Mononuclear cell (primary cell): ENCODE measurements around the gene DIP2B. TPM values are rescaled to one million over a fixed set of nuclear protein-coding genes. Genes with fewer than 3 reads are reported as not detected.

Experiments
- H3K27me3 ChIP-seq: 2 replicates; pipeline ENCODE4 v1.6.0; 2011; ENCODE audit warnings: low read length, control low read depth; ENCODE audit not compliant: insufficient read depth
- H3K4me1 ChIP-seq: 2 replicates; pipeline ENCODE4 v1.5.1; 2011; ENCODE audit warnings: mild to moderate bottlenecking, low read length, control low read depth; ENCODE audit not compliant: insufficient read depth
- H3K4me3 ChIP-seq: 2 replicates; pipeline ENCODE4 v1.5.1; 2011; ENCODE audit warnings: mild to moderate bottlenecking, low read length, moderate library complexity
- H3K9me3 ChIP-seq: 2 replicates; pipeline ENCODE4 v1.5.1; 2011; ENCODE audit warnings: low read depth, mild to moderate bottlenecking, control low read depth, low read length
- total RNA-seq: library from RNA; depleted of rRNA; stranded (reverse); fragments of >200 nt; gene quantifications from one replicate; pipeline ENCODE4 v1.2.3, GENCODE V29; 2012

Gene DIP2B
- total RNA-seq, 1 donor: 39.9 TPM

- H3K9me3 ChIP-seq: no peaks in the 10 kb centered on the region
- H3K27me3 ChIP-seq: no peaks in the 10 kb centered on the region
- H3K4me3 ChIP-seq: no peak overlapping the region
- H3K4me1 ChIP-seq: peaks cover 56% of the 10 kb centered on the region
Observed at GRCh38 chr12:50571786-50572185, 67.0 kb downstream of the DIP2B start.

GRCh38 chr12:50572287-50572686 lies 67.5 kb downstream of the DIP2B start:
- Histone ChIP-seq H3K4me3 (no peak overlapping the region), H3K4me1 (peaks cover 56% of the 10 kb centered on the region), H3K9me3 (no peaks in the 10 kb centered on the region), H3K27me3 (no peaks in the 10 kb centered on the region)

GRCh38 chr12:50572760-50573159 lies 68.0 kb downstream of the DIP2B start:
- Histone ChIP-seq H3K4me1 (peaks cover 56% of the 10 kb centered on the region), H3K9me3 (no peaks in the 10 kb centered on the region), H3K4me3 (no peak overlapping the region), H3K27me3 (no peaks in the 10 kb centered on the region)

GRCh38 chr12:50573271-50573670 lies 68.5 kb downstream of the DIP2B start:
- H3K4me1 ChIP-seq: peaks cover 51% of the 10 kb centered on the region
- no peaks in the 10 kb centered on the region for H3K9me3 ChIP-seq
- no peak overlapping the region for H3K4me3 ChIP-seq
- no peaks in the 10 kb centered on the region for H3K27me3 ChIP-seq

GRCh38 chr12:50574601-50575348 lies 70.0 kb downstream of the DIP2B start:
- no peaks in the 10 kb centered on the region for H3K27me3 ChIP-seq
- H3K9me3 ChIP-seq: no peaks in the 10 kb centered on the region
- peaks cover 40% of the 10 kb centered on the region for H3K4me1 ChIP-seq
- H3K4me3 ChIP-seq: no peak overlapping the region

GRCh38 chr12:50579757-50580267 lies 75.0 kb downstream of the DIP2B start:
- Histone ChIP-seq H3K4me1 (peaks cover 12% of the 10 kb centered on the region), H3K4me3 (no peak overlapping the region), H3K27me3 (no peaks in the 10 kb centered on the region), H3K9me3 (no peaks in the 10 kb centered on the region)

- Histone ChIP-seq H3K4me3 (no peak overlapping the region), H3K4me1 (peaks cover 12% of the 10 kb centered on the region), H3K9me3 (no peaks in the 10 kb centered on the region), H3K27me3 (no peaks in the 10 kb centered on the region)
Observed at GRCh38 chr12:50580436-50580835, 75.7 kb downstream of the DIP2B start.

GRCh38 chr12:50581226-50582184 lies 76.7 kb downstream of the DIP2B start:
- H3K27me3 ChIP-seq: no peaks in the 10 kb centered on the region
- no peaks in the 10 kb centered on the region for H3K9me3 ChIP-seq
- peaks cover 12% of the 10 kb centered on the region for H3K4me1 ChIP-seq
- no peak overlapping the region for H3K4me3 ChIP-seq

- Histone ChIP-seq H3K4me1 (peaks cover 12% of the 10 kb centered on the region), H3K4me3 (no peak overlapping the region), H3K9me3 (no peaks in the 10 kb centered on the region), H3K27me3 (no peaks in the 10 kb centered on the region)
Observed at GRCh38 chr12:50584135-50584534, 79.3 kb downstream of the DIP2B start.

GRCh38 chr12:50589650-50590435 lies 85.1 kb downstream of the DIP2B start:
- Histone ChIP-seq H3K9me3 (no peaks in the 10 kb centered on the region), H3K27me3 (no peaks in the 10 kb centered on the region), H3K4me1 (peaks cover 9% of the 10 kb centered on the region), H3K4me3 (no peak overlapping the region)

- Histone ChIP-seq H3K4me1 (peaks cover 9% of the 10 kb centered on the region), H3K4me3 (no peak overlapping the region), H3K27me3 (no peaks in the 10 kb centered on the region), H3K9me3 (no peaks in the 10 kb centered on the region)
Observed at GRCh38 chr12:50590869-50591268, 86.1 kb downstream of the DIP2B start.

GRCh38 chr12:50595667-50596066 lies 90.9 kb downstream of the DIP2B start:
- H3K27me3 ChIP-seq: no peaks in the 10 kb centered on the region
- no peaks in the 10 kb centered on the region for H3K9me3 ChIP-seq
- H3K4me1 ChIP-seq: peaks cover 22% of the 10 kb centered on the region
- H3K4me3 ChIP-seq: no peak overlapping the region

- peaks cover 22% of the 10 kb centered on the region for H3K4me1 ChIP-seq
- no peaks in the 10 kb centered on the region for H3K27me3 ChIP-seq
- H3K9me3 ChIP-seq: no peaks in the 10 kb centered on the region
- no peak overlapping the region for H3K4me3 ChIP-seq
Observed at GRCh38 chr12:50597200-50598195, 92.7 kb downstream of the DIP2B start.
